ENCODE data around the gene CYP1A2. TPM values are rescaled to one million over a fixed set of nuclear protein-coding genes. Genes with fewer than 3 reads are reported as not detected.

The CYP1A2 gene
- total RNA-seq, 1 experiment from 2014 or later = not detected

- no peak overlapping the region for H3K4me3 Mint-ChIP-seq
- H3K27me3 Mint-ChIP-seq (ENCODE audit: low read depth) = peaks cover 8% of the 10 kb centered on the region; the same call in 1 of the 2 replicates
- Histone ChIP-seq H3K4ac (ENCODE audit: low read depth, low read length) (no peak overlapping the region), H3K14ac (ENCODE audit: insufficient read depth, low read length) (no peak overlapping the region), H3K23ac (ENCODE audit: insufficient read length, low read depth, low read length) (no peak overlapping the region), H3K4me2 (ENCODE audit: insufficient read depth, insufficient read length, low read length) (no peak overlapping the region), H2AK5ac (ENCODE audit: insufficient read length, low read length) (no peak overlapping the region), H2AFZ (ENCODE audit: low read length) (no peak overlapping the region), H3K9me3 (ENCODE audit: control insufficient read depth, low read depth, low read length) (no peaks in the 10 kb centered on the region), H3K23me2 (ENCODE audit: insufficient read length, low read depth, low read length, poor library complexity, severe bottlenecking) (no peaks in the 10 kb centered on the region), H2BK12ac (ENCODE audit: insufficient read length, low read depth, low read length) (no peak overlapping the region), H3K27me3 (ENCODE audit: insufficient read depth, low read length) (no peaks in the 10 kb centered on the region), H2BK120ac (ENCODE audit: low read depth, low read length, poor library complexity, severe bottlenecking) (no peak overlapping the region), H4K91ac (ENCODE audit: insufficient read length, low read depth, low read length) (no peak overlapping the region), H3K27ac (ENCODE audit: insufficient read length, low read depth, low read length) (no peak overlapping the region), H3K9ac (ENCODE audit: extremely low read depth, insufficient read length, low read length) (no peak overlapping the region), H4K5ac (ENCODE audit: insufficient read length, low read depth, low read length) (no peak overlapping the region), H3K79me1 (ENCODE audit: insufficient read depth, low read depth, low read length, poor library complexity, severe bottlenecking) (no peaks in the 10 kb centered on the region), H3T11ph (ENCODE audit: low read length) (no peak overlapping the region), H3K4me1 (ENCODE audit: insufficient read depth, low read length) (no peaks in the 10 kb centered on the region; the same call in 1 of the 2 replicates), H3K18ac (ENCODE audit: insufficient read length, low read depth, low read length) (no peak overlapping the region), H2BK15ac (ENCODE audit: low read depth, low read length) (no peak overlapping the region), H3K56ac (ENCODE audit: insufficient read length, low read depth, low read length) (no peak overlapping the region), H4K8ac (replicated peaks; ENCODE audit: insufficient read length, low read depth, low read length) (no peak overlapping the region), H4K20me1 (ENCODE audit: control insufficient read depth, insufficient read depth, insufficient read length) (no peaks in the 10 kb centered on the region), H3K79me2 (ENCODE audit: insufficient read depth, low read length) (no peaks in the 10 kb centered on the region), H2BK5ac (ENCODE audit: insufficient read length, low read length) (no peak overlapping the region), H2BK20ac (ENCODE audit: low read depth, low read length, poor library complexity, severe bottlenecking) (no peak overlapping the region)
- no peak for TF ChIP-seq CTCF (conservative IDR thresholded peaks at IDR 0.05)
- H3K9me3 Mint-ChIP-seq = peaks cover 0 to 2% of the 10 kb centered on the region in 2 experiments; a peak in 1 of 5 replicates
- no peak for DNase-seq
- H3K4me1 Mint-ChIP-seq = peaks cover 15 to 24% of the 10 kb centered on the region in 2 experiments
- WGBS (ENCODE audit: extremely low coverage, insufficient read length, low lambda C conversion rate) = no CpG with 5 or more reads among the region's 8 CpGs
- H3K36me3 Mint-ChIP-seq (ENCODE audit: insufficient read depth in 1 of 3, low read depth in 3 of 3) = no peaks in the 10 kb centered on the region
- H3K27ac Mint-ChIP-seq = no peak overlapping the region
These were observed 10.1 kb downstream of the CYP1A2 start for GRCh38 chr15:74758736-74759135.

Measured in H9 (cell line).